AG08396 (cell line): ENCODE measurements around the gene ASMTL.
"Not testable (repeated sequence)": the region's sequence is repeated elsewhere in the genome, so short reads cannot be mapped to it uniquely, and the experiment has no call there.

Experiments used
- DNase-seq: peaks from one replicate; pipeline ENCODE4 v3.0.0; 2012; ENCODE audit warnings: low spot score, mixed read lengths

The ASMTL gene

GRCh38 chrX:1403867-1404266 lies 48.8 kb downstream of the ASMTL start:
- DNase-seq: not testable (repeated sequence)

DNA sequence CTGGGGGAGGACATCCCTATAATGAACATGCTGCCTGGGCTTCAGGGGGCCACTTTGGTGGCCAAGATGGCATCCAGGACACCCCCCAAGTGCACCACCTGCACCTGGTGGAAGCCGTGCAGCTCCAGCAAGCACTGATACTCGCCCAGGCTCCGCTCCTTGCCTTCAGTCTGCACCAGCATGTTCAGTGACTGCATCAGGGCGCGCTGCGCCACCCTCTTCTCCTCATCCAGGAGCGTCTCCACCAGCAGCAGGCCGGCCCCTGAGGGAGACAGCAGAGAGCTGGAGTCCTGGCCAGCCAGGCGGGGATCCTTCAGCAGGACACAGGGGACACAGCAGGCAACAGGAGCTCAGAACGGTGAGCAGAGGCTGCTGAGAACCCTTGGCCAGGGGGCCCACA lies 49.5 kb downstream of the ASMTL start:
- no peak for DNase-seq

DNA sequence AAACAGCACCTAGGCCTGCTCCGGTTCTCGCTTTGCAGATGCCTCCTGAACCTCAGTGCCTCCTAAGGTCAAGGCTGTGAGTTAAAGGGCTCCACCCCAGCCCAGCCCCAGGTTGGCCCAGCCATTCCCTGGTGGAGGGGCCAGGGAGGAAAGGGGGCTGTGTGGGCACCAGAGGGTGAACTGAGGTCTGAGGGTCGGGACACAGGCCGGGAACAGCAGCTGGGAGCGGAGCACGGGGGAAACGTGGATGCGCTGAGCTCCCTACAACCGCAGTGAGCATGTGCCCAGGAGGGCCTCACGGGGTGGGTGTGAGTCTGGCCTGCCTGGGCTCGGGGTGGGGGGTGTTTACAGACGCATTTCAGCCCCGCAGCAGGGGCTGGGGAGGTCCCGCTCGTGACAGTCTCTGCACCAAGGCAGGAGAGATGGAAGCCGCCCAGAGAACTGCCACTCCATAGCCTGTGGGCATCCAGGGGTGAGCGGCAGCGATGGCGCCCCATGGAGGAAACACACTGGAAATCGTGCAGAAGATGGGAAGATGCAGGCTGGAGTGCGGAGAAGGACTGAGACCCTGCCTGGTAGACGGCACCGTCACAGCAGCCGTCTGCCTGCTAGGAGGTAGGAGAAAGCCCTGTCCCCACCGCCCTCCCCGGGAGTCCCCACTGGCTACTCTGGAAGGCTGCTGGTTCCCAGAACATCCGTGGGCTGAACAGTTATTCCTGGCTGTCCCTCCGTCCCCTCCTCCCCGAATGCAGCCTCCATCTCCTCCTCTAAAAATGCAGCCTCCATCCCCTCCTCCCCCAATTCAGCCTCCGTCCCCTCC lies 50.9 kb downstream of the ASMTL start:
- DNase-seq: no peak

GRCh38 chrX:1400742-1401471 lies 51.8 kb downstream of the ASMTL start:
- no peak for DNase-seq

DNA sequence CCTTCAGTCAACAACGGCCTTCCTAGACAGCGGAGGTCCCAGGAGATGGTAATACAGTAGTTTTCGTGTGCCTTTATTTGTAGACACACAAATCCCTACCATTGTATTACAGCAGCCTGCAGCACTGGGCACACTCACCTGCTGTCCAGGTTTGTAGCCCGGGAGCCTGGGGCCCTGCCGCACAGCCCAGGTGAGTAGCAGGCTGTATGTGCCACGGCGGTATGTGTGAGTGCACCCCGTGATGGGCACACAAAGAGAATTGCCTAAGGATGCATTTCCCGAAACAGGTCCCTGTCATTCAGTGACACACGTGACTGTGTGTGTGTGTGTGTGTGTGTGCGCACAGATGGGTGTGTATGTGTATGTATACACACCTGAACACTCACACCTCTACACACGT lies 52.7 kb downstream of the ASMTL start:
- DNase-seq: no peak

GRCh38 chrX:1398431-1399340 lies 54.0 kb downstream of the ASMTL start:
- no peak for DNase-seq

DNA sequence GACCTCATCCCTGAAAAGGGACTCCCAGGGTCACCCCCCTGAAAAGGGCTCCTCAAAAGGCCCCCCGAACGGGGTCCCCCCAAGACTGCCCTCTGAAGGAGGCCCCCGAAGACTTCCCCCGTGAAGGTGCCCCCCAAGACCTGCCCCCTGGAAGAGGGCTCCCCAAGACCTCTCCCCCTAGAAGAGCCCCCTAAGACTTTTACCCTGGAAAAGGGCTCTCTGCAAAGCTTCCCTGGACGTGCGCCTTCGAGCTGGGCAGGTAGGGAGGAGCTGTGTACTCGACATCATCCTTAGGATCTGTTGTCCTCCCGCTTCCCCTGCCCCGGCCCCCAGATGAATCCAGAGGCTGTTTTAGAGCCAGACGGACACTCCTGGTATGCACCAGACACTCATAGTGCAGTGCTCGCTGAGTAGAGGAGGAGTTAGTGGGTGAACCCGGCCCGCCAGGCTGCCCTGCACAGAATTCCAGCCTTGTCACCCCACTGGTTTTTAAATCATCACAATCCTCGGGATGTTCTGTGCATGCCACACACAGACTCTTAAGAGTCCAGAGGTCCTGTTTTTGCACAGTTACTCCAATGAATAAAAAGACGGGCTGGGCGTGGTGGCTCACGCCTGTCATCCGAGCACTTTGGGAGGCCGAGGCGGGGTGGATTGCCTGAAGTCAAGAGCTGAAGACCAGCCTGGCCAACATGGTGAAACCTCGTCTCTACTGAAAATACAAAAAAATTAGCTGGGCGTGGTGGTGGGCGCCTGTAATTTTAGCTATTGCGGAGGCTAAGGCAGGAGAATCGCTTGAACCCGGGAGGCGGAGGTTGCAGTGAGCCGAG lies 55.1 kb downstream of the ASMTL start:
- no peak for DNase-seq

DNA sequence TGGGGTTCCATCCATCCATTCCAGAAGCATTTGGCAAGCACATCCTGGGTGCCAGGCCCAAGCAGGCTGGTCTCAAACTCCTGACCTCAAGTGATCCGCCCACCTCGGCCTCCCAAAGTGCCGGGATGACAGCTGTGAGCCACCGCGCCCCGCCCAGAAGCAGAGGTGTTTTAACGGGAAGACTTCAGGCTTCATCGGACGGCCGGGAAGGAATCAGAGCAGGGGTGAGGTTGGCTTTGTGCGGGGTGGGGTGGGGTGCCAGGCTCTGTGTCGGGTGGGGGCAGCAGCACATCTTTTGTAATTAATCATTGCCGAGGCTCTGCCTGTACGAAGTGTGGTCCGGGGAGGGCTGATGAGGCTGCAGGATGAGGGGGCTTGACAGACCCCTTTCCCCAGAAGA lies 55.7 kb downstream of the ASMTL start:
- DNase-seq: no peak

GRCh38 chrX:1395646-1396216 lies 57.0 kb downstream of the ASMTL start:
- DNase-seq: no peak

- no peak for DNase-seq
Measured at GRCh38 chrX:1394731-1395501, 57.8 kb downstream of the ASMTL start.

- no peak for DNase-seq
Measured at GRCh38 chrX:1393871-1394615, 58.7 kb downstream of the ASMTL start.

DNA sequence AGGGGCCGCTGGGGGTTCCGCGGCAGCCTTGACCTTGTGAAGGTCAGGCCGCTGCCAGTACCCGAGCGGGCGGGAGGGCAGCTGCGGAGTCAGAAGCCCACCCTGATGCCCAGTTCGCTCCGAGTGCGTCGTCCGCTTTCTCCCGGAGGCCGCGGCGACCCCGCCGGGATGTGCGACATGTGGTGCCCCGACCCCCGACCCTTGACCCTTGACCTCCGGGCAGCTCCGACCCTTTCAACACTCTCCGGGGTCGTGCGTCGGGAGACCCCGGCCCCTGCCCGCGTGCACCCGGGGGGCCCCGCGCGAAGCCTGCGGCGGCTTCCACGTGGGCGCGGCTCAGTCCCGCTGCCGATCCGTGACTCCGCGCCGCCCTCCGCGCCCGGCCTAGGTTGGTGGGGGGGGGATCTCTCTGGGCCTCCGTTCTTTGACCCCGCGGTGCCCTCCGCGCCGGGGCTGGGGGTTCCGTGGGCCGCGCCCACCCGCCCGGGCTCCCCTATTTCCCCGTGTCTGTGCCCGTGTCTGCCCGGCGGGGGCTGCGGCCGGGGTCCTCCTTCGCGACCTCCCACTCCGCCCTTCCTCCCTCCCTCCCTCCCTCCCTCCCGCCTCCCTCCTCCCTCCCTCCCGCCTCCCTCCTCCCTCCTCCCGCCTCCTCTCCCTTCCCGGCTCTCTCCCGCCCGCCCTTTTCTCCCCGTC lies 60.2 kb downstream of the ASMTL start:
- peak; percentile 73 for DNase-seq

- DNase-seq: peak; percentile 100
Measured at GRCh38 chrX:1391707-1392375, 60.9 kb downstream of the ASMTL start, which contains the start of gene SLC25A6. TSS of gene SLC25A6 (minus strand) at chrX:1392113. CDS start at chrX:1392009, 104 bp downstream.

GRCh38 chrX:1391370-1391706 lies 61.4 kb downstream of the ASMTL start:
- peak; percentile 99 for DNase-seq

DNA sequence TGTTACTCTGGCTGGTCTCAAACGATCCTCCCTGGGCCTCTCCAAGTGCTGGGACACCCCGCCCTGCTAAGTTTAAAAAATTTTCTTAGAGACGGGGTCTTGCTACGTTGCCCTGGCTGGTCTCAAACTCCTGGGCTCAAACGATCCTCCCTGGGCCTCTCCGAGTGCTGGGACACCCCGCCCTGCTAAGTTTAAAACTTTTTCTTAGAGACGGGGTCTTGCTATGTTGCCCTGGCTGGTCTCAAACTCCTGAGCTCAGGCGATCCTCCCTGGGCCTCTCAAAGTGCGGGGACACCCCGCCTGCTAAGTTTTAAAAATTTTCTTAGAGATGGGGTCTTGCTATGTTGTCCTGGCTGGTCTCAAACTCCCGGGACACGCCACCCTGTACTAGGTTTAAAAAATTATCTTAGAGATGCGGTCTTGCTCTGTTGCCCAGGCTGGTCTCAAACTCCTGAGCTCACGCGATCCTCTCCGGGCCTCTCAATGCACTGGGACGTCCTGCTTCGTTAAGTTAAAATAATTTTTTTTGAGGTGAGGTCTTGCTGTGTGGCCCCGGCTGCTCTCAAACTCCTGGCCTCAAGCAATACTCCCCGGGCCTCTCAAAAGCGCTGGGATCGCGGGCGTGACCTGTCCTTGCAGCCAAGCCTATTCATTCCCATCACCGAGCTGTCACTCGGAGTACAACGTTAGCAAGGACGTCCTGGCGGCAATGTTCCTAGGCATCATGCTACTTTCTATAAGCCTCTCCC lies 61.9 kb downstream of the ASMTL start:
- no peak for DNase-seq

DNA sequence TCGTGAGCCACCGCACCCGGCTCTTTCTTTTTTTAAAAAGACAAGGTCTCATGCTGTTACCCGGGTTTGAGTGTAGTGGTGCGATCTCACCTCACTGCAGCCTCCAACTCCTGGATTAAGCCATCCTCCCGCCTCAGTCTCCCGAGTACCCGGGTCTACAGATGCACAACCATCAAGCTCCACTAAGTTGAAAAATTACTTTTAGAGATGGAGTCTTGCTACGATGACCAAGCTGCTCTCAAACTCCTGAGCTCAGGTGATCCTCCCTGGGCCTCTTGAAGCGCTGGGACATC lies 62.8 kb downstream of the ASMTL start:
- DNase-seq: no peak

DNA sequence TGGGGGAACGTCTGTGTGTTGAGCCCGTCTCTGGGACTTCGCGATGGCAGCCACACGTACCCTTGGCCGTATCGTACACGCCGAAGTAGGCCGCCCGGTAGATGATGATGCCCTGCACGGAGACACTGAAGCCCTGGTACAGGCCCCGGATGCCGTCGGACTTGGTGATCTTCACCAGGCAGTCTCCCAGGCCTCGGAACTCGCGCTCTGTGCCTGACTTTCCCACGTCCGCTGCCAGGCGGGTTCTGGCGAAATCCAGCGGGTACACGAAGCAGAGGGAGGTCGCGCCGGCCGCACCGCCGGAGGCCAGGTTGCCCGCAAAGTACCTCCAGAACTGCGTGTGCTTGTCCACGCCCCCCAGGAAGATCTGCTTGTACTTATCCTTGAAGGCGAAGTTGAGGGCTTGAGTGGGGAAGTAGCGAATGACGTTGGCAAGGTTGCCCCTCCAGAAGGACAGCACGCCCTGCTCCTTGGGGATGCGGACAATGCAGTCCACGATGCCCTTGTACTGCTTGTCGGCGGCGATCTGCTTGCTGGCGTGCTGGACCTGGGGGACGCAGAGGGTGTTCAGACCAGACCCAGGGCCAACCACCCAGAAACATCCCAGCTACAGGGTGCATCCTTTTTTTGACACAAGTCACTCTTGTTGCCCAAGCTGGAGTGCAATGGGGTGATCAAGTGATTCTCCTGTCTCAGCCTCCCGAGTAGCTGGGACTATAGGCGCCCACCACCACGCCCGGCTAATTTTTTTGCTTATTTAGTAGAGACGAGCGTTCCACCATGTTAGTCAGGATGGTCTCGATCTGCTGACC lies 63.3 kb downstream of the ASMTL start:
- peak; percentile 2 for DNase-seq
